IMR-90 (cell line): ENCODE results near the gene WFDC10A.

ENCODE experiments used
- CTCF ChIP-seq: conservative IDR thresholded peaks from 2 replicates; pipeline ENCODE4 v1.5.1; 2012; ENCODE audit warnings: mild to moderate bottlenecking, low read depth, low read length, improper control_type of control experiment
- FOS ChIP-seq: fragments of 150-350 bp; IDR thresholded peaks from 2 replicates; pipeline ENCODE4 v1.6.1; 2016; ENCODE audit warnings: low read depth, low read length
- MXI1 ChIP-seq: IDR thresholded peaks from 2 replicates; pipeline ENCODE4 v1.6.1; 2012; ENCODE audit warnings: low read depth, mild to moderate bottlenecking, low read length, moderate library complexity, borderline replicate concordance

GRCh38 chr20:45588800-45589199 is 40.7 kb upstream of the WFDC10A start:
- TF ChIP-seq CTCF: no peak
- no peak for TF ChIP-seq FOS
- no peak for TF ChIP-seq MXI1
